Left ventricle myocardium inferior (tissue), 1 donor: Measurements from ENCODE around the gene PLPPR1. TPM values are rescaled to one million over a fixed set of nuclear protein-coding genes. Genes with fewer than 3 reads are reported as not detected.

ENCODE experiments used
- DNase-seq: peaks from one replicate; pipeline ENCODE4 v3.0.0-alpha.2; 2020
- H3K27ac ChIP-seq: fragments of 200-600 bp; replicated peaks from 2 replicates; pipeline ENCODE4 v1.8.0; 2021
- H3K27me3 ChIP-seq: fragments of 200-600 bp; 2 replicates; pipeline ENCODE4 v1.8.0; 2021; ENCODE audit warnings: low read depth
- H3K36me3 ChIP-seq: fragments of 200-600 bp; 2 replicates; pipeline ENCODE4 v1.8.0; 2021
- H3K4me1 ChIP-seq: fragments of 200-600 bp; 2 replicates; pipeline ENCODE4 v1.8.0; 2021
- H3K4me3 ChIP-seq: fragments of 200-600 bp; 2 replicates; pipeline ENCODE4 v1.8.0; 2021; ENCODE audit warnings: mild to moderate bottlenecking, moderate library complexity
- H3K9me3 ChIP-seq: fragments of 200-600 bp; replicated peaks from 2 replicates; pipeline ENCODE4 v1.8.0; 2021
- intact Hi-C: fragments of 100-400 bp; cut with micrococcal nuclease; formaldehyde crosslinking; loops from one replicate; pipeline ENCODE4 v1.11.0; 2022
- total RNA-seq: library from RNA; stranded (reverse); fragmentation: NEBNext Ultra II Directional; extraction: Animal tissue kit (Norgen Biotek cat#: 25700); gene quantifications from one replicate; pipeline ENCODE4 v1.2.1, GENCODE V29; 2021
- TF ChIP-seq, protein P1 (sequence below): fragments of 200-600 bp; IDR thresholded peaks from 2 replicates; pipeline ENCODE4 v1.8.0; 2021; ENCODE audit warnings: antibody characterized with exemption, mild to moderate bottlenecking, borderline replicate concordance
- donor health status: DM: no; HTN: yes; CAD: no; lungs with severe emphysema.

The PLPPR1 gene
- total RNA-seq, 1 donor from 2014 or later, result not detected

DNA sequence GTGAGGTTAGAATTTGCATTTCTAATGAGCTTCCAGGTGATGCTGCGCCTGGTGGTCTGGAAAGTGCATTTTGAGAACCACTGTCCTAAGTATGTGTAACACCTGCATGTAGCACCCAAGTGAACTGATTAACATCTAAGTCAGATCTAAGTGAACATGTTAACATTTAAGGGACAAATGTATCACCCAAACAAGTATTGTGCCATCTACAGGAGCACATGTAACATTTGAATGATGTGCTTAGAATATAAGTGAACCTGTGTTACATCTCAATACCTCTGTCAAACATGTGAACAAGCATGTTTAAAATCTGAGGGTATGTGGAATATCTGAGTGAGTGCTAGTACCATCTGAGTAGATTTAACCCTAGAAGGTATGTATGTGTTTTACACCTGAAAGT is 68.7 kb downstream of the PLPPR1 start:
- H3K4me3 ChIP-seq, result no peak overlapping the region
- H3K4me1 ChIP-seq, result no peaks in the 10 kb centered on the region
- no peaks in the 10 kb centered on the region for H3K36me3 ChIP-seq
- DNase-seq, result no peak
- peaks cover 12% of the 10 kb centered on the region for H3K27me3 ChIP-seq
- TF ChIP-seq, protein P1, sequence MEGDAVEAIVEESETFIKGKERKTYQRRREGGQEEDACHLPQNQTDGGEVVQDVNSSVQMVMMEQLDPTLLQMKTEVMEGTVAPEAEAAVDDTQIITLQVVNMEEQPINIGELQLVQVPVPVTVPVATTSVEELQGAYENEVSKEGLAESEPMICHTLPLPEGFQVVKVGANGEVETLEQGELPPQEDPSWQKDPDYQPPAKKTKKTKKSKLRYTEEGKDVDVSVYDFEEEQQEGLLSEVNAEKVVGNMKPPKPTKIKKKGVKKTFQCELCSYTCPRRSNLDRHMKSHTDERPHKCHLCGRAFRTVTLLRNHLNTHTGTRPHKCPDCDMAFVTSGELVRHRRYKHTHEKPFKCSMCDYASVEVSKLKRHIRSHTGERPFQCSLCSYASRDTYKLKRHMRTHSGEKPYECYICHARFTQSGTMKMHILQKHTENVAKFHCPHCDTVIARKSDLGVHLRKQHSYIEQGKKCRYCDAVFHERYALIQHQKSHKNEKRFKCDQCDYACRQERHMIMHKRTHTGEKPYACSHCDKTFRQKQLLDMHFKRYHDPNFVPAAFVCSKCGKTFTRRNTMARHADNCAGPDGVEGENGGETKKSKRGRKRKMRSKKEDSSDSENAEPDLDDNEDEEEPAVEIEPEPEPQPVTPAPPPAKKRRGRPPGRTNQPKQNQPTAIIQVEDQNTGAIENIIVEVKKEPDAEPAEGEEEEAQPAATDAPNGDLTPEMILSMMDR, result no peak
- no peak overlapping the region for H3K27ac ChIP-seq
- intact Hi-C loops, result no loop called here
- H3K9me3 ChIP-seq, result no peaks in the 10 kb centered on the region

DNA sequence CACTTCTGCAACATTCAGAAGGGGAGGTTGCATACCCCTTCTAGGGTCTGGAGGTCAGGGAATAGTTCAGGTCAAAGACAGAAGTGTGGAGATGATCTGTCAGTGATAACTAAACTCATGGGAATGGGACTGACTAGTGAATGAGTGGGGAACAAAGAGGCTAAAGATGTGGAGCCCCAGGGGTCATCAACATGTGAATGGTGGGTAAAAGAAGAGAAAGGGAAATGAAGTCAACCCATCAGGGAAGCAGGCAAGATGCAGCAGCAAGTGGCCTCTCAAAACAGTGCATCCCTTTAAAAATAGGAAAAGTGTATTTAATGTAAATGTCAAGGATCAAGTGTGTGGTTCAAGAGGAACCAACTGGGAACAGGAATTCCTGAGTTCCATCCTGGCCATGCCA is 69.9 kb downstream of the PLPPR1 start:
- Histone ChIP-seq H3K27me3 (peaks cover 8% of the 10 kb centered on the region), H3K36me3 (no peaks in the 10 kb centered on the region), H3K4me3 (no peak overlapping the region), H3K4me1 (no peaks in the 10 kb centered on the region), H3K9me3 (no peaks in the 10 kb centered on the region), H3K27ac (no peak overlapping the region)
- intact Hi-C loops, result no loop called here
- TF ChIP-seq, protein P1, result no peak
- DNase-seq, result no peak

DNA sequence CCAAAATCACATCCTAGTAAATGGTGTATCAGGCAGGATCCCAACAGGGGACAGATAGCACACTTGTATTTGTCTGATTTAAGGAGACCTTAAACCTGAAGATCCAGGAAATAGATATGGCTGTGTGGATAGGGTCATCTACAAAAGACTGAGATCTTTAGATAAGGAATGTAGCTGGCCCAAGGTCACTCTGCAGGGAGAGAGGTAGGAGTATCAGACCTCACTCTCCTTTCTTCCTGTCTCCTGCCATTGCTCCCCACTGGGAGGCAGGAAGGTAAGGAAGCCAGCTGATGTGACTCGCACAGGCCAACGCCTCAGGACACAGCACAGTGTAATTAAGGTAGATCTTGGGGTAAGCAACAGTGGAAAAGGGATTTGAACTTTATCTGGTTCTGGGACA is 85.8 kb downstream of the PLPPR1 start:
- no peak for DNase-seq
- Histone ChIP-seq H3K4me3 (no peak overlapping the region), H3K27ac (no peak overlapping the region), H3K27me3 (peaks cover 6% of the 10 kb centered on the region), H3K4me1 (peaks cover 5% of the 10 kb centered on the region), H3K9me3 (no peaks in the 10 kb centered on the region), H3K36me3 (no peaks in the 10 kb centered on the region)
- TF ChIP-seq, protein P1, result no peak
- intact Hi-C loops, result no loop called here

DNA sequence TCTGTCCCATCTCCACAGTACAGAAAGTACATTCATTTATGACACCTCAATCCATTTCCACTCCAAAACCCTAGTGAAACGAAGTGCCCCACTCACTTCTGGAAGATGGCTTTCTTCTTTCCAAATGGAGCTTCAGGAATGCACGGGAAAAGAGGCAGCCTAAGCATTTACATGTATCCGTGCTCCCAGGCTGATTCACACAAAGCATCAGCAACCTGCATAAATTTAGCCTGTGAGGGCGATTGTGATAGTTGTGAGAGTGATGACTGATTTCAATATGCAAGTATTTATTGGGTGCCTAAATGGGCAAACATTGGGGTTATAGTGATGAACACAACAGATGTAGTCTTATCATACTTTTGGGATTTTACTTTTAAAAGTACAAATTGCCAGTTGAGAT is 86.6 kb downstream of the PLPPR1 start:
- Histone ChIP-seq H3K27ac (no peak overlapping the region), H3K4me3 (no peak overlapping the region)
- intact Hi-C loops, result no loop called here

DNA sequence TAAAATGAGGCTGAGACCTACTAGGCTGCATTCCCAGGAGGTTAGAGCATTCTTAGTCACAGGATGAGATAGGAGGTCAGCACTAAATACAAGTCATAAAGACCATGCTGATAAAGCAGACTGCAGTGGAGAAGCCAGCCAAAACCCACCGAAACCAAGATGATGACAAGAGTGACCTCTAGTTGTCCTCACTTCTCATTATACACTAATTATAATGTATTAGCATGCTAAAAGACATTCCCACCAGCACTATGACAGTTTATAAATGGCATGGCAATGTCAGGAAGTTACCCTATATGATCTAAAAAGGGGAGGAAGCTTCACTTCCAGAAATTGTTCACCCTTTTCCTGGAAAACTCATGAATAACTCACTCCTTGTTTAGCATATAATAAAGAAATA is 88.6 kb downstream of the PLPPR1 start:
- TF ChIP-seq, protein P1, result no peak

More for the DNA sequence above, 86.6 kb downstream of the PLPPR1 start:
- H3K36me3 ChIP-seq, result no peaks in the 10 kb centered on the region
- H3K27me3 ChIP-seq, result peaks cover 6% of the 10 kb centered on the region
- no peak for DNase-seq
- no peaks in the 10 kb centered on the region for H3K9me3 ChIP-seq
- TF ChIP-seq, protein P1, result no peak
- H3K4me1 ChIP-seq, result peaks cover 5% of the 10 kb centered on the region

More for the DNA sequence above, 88.6 kb downstream of the PLPPR1 start:
- Histone ChIP-seq H3K4me3 (no peak overlapping the region), H3K4me1 (peaks cover 5% of the 10 kb centered on the region), H3K27ac (no peak overlapping the region), H3K36me3 (no peaks in the 10 kb centered on the region), H3K27me3 (peaks cover 6% of the 10 kb centered on the region), H3K9me3 (no peaks in the 10 kb centered on the region)
- intact Hi-C loops, result no loop called here
- DNase-seq, result no peak
